ENCODE data around the gene SIK2.
"Not testable (repeated sequence)": the region's sequence is repeated elsewhere in the genome, so short reads cannot be mapped to it uniquely, and the experiment has no call there.

SIK2 gene

DNA sequence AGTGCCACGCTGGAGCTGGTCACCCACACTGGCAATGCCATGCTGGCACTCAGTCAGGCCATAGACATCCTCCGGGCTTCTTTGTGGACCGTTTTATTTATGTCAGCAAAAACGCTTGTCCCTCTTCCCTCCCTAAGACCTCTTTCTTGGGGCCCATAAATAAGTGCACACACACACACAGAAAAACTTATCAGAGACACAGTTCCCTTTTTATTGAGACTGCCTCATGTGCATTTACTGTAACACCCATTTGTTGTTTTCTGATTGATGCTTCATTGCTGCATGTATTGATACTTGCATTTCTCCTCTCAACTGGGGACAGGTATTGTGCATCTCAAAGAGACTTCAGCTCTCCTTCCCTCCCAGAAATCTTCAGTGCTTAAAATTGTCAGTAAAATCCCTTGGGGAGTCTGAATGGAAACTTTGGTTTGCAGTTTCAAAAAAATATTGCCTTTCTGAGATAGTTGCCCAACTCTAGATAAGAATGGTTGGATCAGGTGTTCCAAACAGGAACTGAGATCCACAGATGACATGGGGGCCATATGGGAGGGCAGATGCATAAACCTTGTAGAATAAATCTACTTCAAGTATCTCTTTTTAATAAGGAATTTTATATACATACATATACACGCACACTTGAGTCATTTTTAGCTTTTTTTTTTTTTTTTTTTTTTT, 113.0 kb downstream of the SIK2 start:
- DNase-seq (ENCODE audit: extremely low spot score): no peak
- POLR2A ChIA-PET: interaction anchor here (0.6 kb wide), 1 partner anchor 346 kb away, joined by 4 read pairs; no protein-coding TSS in a partner anchor
- TF ChIP-seq, protein P1, sequence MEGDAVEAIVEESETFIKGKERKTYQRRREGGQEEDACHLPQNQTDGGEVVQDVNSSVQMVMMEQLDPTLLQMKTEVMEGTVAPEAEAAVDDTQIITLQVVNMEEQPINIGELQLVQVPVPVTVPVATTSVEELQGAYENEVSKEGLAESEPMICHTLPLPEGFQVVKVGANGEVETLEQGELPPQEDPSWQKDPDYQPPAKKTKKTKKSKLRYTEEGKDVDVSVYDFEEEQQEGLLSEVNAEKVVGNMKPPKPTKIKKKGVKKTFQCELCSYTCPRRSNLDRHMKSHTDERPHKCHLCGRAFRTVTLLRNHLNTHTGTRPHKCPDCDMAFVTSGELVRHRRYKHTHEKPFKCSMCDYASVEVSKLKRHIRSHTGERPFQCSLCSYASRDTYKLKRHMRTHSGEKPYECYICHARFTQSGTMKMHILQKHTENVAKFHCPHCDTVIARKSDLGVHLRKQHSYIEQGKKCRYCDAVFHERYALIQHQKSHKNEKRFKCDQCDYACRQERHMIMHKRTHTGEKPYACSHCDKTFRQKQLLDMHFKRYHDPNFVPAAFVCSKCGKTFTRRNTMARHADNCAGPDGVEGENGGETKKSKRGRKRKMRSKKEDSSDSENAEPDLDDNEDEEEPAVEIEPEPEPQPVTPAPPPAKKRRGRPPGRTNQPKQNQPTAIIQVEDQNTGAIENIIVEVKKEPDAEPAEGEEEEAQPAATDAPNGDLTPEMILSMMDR (IDR thresholded peaks at IDR 0.05; ENCODE audit: control extremely low read depth, extremely low read depth, low read depth, missing control alignments): no peak
- CTCF ChIA-PET: interaction anchor here (0.7 to 1.7 kb wide), 3 partner anchors 15 to 22 kb away, joined by 3 to 6 read pairs (median 3); no protein-coding TSS in a partner anchor

DNA sequence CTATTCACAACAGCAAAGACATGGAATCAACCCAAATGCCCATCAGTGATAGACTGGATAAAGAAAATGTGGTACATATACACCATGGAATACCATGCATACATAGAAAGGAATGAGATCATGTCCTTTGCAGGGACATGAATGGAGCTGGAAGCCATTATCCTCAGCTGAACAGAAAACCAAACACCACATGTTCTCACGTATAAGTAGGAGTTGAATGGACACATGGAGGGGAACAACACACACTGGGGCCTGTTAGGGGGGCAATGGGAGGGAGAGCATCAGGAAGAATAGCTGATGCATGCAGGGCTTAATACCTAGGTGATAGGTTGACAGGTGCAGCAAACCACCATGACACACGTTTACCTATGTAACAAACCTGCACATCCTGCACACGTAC, 115.4 kb downstream of the SIK2 start:
- DNase-seq (ENCODE audit: extremely low spot score); POLR2A ChIA-PET: not testable (repeated sequence)
- CTCF ChIA-PET: interaction anchor here (1.1 to 2.0 kb wide), 2 partner anchors 20 to 38 kb away, joined by 3 to 7 read pairs; no protein-coding TSS in a partner anchor

DNA sequence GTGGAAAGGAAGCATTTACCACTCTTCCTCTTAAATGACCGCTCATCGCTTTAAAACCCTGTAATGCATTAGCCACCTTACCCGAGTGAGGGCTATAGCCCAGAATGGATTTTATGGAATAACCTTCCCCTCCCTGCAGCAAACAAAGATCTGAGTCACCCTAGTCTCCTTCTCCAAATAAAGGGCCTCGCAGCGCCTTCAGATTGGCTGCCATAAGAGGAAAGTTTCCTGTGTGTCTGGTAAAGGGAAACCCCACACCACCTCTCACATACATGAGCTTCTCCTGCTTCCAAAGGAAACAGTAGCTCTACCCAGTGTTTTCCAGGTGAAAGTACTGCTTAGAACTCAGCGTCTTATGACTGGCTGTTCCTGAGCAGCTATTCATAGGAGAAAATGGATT, 116.2 kb downstream of the SIK2 start:
- ChIA-PET CTCF (interaction anchor here (1.1 to 2.0 kb wide), 3 partner anchors 21 to 37 kb away, joined by 3 to 7 read pairs (median 3); no protein-coding TSS in a partner anchor), POLR2A (no interaction called here)
- TF ChIP-seq, protein P1 (IDR thresholded peaks at IDR 0.05; ENCODE audit: control extremely low read depth, extremely low read depth, low read depth, missing control alignments): no peak
- no peak for DNase-seq (ENCODE audit: extremely low spot score)

DNA sequence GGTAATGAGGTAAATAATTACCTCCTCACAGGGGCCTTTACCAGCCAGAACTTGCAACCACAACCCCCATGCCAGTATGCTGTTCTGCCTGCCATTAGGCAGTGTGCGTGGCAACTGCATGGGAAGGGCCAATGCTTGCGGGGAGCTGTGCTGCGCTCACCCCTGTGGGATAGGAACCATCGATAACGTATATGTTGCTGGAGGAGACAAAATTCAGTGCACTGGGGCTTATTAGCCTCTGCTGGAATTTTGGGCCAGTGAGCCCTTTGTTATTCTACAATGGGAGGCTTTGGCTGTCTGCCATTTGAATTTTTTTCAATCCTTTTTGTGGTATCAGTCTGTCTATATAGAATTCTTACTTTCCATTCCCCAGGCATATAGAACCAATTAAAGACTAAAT, 116.6 kb downstream of the SIK2 start:
- no peak for DNase-seq (ENCODE audit: extremely low spot score)
- ChIA-PET CTCF (interaction anchor here (1.1 to 2.0 kb wide), 3 partner anchors 21 to 38 kb away, joined by 3 to 7 read pairs (median 3); no protein-coding TSS in a partner anchor), POLR2A (no interaction called here)
- TF ChIP-seq, protein P1 (IDR thresholded peaks at IDR 0.05; ENCODE audit: control extremely low read depth, extremely low read depth, low read depth, missing control alignments): no peak

DNA sequence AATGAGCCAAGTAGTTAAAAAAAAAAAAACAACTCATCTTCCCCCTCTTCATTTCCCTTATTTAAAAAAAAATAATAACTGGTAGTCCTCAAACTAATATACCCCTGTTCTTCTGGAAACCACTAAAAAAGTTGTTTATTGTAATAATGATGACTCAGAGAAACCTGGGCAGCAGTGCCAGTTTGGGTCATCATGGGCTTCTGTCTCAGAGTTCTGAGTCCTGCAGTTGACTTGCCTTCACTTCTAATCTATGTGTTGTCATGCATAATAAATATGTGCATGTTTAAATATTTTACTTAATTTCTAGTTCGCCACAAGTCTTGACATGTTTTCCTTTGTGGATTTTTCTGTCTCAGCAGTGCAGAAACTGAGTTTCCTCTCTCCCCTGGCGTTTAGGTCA, 117.1 kb downstream of the SIK2 start:
- POLR2A ChIA-PET: no interaction called here
- CTCF ChIA-PET: interaction anchor here (2.1 kb wide), 1 partner anchor 58 kb away, joined by 6 read pairs; no protein-coding TSS in a partner anchor
- no peak for DNase-seq (ENCODE audit: extremely low spot score)
- TF ChIP-seq, protein P1 (IDR thresholded peaks at IDR 0.05; ENCODE audit: control extremely low read depth, extremely low read depth, low read depth, missing control alignments): no peak

DNA sequence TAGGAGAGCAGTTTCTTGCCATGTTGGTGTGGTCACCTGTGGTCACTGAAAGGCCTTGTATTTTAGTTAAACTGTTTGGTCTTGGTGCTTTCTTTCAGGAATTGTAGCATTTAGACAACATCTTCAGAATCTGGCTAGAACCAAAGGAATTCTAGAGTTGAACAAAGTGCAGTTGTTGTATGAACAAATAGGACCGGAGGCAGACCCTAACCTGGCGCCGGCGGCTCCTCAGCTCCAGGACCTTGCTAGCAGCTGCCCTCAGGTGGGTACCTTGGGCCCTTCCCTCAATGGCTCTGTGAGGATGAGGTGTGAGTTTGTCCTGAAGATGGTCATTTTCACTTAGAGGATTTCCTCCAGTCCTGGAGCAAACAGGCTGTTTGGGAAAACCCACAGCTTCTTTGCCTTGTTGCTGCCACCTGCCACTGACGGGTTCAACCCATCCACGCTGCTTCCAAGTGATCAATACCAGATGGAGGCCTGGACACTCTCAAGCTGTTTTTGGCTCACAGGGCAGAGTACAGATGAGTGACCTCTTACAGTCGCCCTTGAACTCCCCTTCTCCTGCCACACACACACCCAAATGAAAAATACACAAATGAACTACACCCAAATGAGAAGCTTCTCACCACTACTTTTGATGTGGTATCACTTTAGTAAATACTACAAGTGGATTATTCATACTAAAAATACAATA, 118.7 kb downstream of the SIK2 start:
- ChIA-PET CTCF (interaction anchor here (1.1 to 2.1 kb wide), 4 partner anchors 11 to 123 kb away, joined by 3 to 6 read pairs (median 4); no protein-coding TSS in a partner anchor), POLR2A (no interaction called here)

More for the DNA sequence above, 118.7 kb downstream of the SIK2 start:
- DNase-seq (ENCODE audit: extremely low spot score): no peak
- TF ChIP-seq, protein P1 (IDR thresholded peaks at IDR 0.05; ENCODE audit: control extremely low read depth, extremely low read depth, low read depth, missing control alignments): no peak
